ENCODE measurements around the gene CELF5. TPM values are rescaled to one million over a fixed set of nuclear protein-coding genes. Genes with fewer than 3 reads are reported as not detected.

CELF5 gene
- total RNA-seq, 4 donors from 2014 or later = not detected

- no peak overlapping the region for H3K27ac ChIP-seq
- peaks cover 0 to 22% (median 1%) of the 10 kb centered on the region in 4 donors for H3K27me3 ChIP-seq
- H3K9me3 ChIP-seq = no peaks in the 10 kb centered on the region
- H3K4me1 ChIP-seq = no peaks in the 10 kb centered on the region
- H3K36me3 ChIP-seq = no peaks in the 10 kb centered on the region
- H3K4me3 ChIP-seq = no peak overlapping the region
- DNase-seq = no peak
- intact Hi-C loops (cut with DNase I) = no loop called here
- 84 to 89% methylated on average over 5 to 7 of the region's 7 CpGs for WGBS, 2 donors
- TF ChIP-seq CTCF (IDR thresholded peaks at IDR 0.05) (no peak), POLR2A (IDR thresholded peaks at IDR 0.05) (no peak)
Measured at GRCh38 chr19:3262362-3262761, 37.9 kb downstream of the CELF5 start.

- intact Hi-C loops (cut with DNase I) = no loop called here
- peaks cover 0 to 37% (median 1%) of the 10 kb centered on the region in 4 donors for H3K27me3 ChIP-seq
- no peak for DNase-seq
- H3K9me3 ChIP-seq = no peaks in the 10 kb centered on the region
- 80 to 88% methylated on average over 9 of the region's 9 CpGs for whole genome bisulfite sequencing, 2 donors
- TF ChIP-seq POLR2A (IDR thresholded peaks at IDR 0.05) = no peak
- no peak for TF ChIP-seq CTCF (IDR thresholded peaks at IDR 0.05)
- no peak overlapping the region for H3K27ac ChIP-seq
- no peak overlapping the region for H3K4me3 ChIP-seq
- H3K36me3 ChIP-seq = no peaks in the 10 kb centered on the region
- no peaks in the 10 kb centered on the region for H3K4me1 ChIP-seq
Measured at GRCh38 chr19:3263866-3264265, 39.4 kb downstream of the CELF5 start.

GRCh38 chr19:3265432-3265831 lies 41.0 kb downstream of the CELF5 start:
- 66 to 74% methylated on average over 6 of the region's 6 CpGs for WGBS, 2 donors
- Histone ChIP-seq H3K4me1 (no peaks in the 10 kb centered on the region), H3K27ac (no peak overlapping the region), H3K36me3 (no peaks in the 10 kb centered on the region), H3K27me3 (peaks cover 0 to 45% (median 4%) of the 10 kb centered on the region in 4 donors), H3K4me3 (no peak overlapping the region), H3K9me3 (no peaks in the 10 kb centered on the region)
- no peak for DNase-seq
- intact Hi-C loops (cut with DNase I) = no loop called here
- TF ChIP-seq POLR2A (IDR thresholded peaks at IDR 0.05) (no peak), CTCF (IDR thresholded peaks at IDR 0.05) (no peak)

GRCh38 chr19:3266092-3266693 lies 41.7 kb downstream of the CELF5 start:
- H3K27me3 ChIP-seq = peaks cover 3 to 53% (median 8%) of the 10 kb centered on the region in 4 donors
- intact Hi-C loops (cut with DNase I) = no loop called here
- 70 to 76% methylated on average over 15 to 19 of the region's 19 CpGs for WGBS, 2 donors

More at GRCh38 chr19:3266092-3266693, 41.7 kb downstream of the CELF5 start:
- Histone ChIP-seq H3K4me1 (no peaks in the 10 kb centered on the region), H3K36me3 (no peaks in the 10 kb centered on the region), H3K9me3 (no peaks in the 10 kb centered on the region), H3K27ac (no peak overlapping the region), H3K4me3 (no peak overlapping the region)
- TF ChIP-seq CTCF (IDR thresholded peaks at IDR 0.05) = no peak
- no peak for TF ChIP-seq POLR2A (IDR thresholded peaks at IDR 0.05)
- no peak for DNase-seq

Measured in esophagus squamous epithelium (tissue), 5 donors.